Measurements from ENCODE around the gene RAPGEF2. TPM values are rescaled to one million over a fixed set of nuclear protein-coding genes. Genes with fewer than 3 reads are reported as not detected.
A peak's percentile ranks its signal among the peaks of the same experiment; 100 is the strongest.
"Not testable (repeated sequence)": the region's sequence is repeated elsewhere in the genome, so short reads cannot be mapped to it uniquely, and the experiment has no call there.

Gene RAPGEF2
- total and polyA plus RNA-seq, 7 experiments from 2014 or later, result 0.72 to 35.2 (median 20.7) TPM

GRCh38 chr4:159240687-159241086 is 137.8 kb downstream of the RAPGEF2 start:
- Mint-ChIP-seq H3K4me1 (peaks cover 0 to 9% (median 4%) of the 10 kb centered on the region in 7 donors), H3K27me3 (no peaks in the 10 kb centered on the region), H3K36me3 (peaks cover 0 to 13% (median 3%) of the 10 kb centered on the region in 5 donors), H3K27ac (no peak overlapping the region), H3K4me3 (no peak overlapping the region), H3K9me3 (no peaks in the 10 kb centered on the region)
- ATAC-seq (no peak), DNase-seq (no peak)
- Histone ChIP-seq H3K4me1 (ENCODE audit: control insufficient read depth in 2 of 2, insufficient read depth in 2 of 2, low read length in 2 of 2) (no peaks in the 10 kb centered on the region), H3K27ac (ENCODE audit: low read depth, low read length) (no peak overlapping the region), H3K36me3 (ENCODE audit: control insufficient read depth in 2 of 3, insufficient read depth in 3 of 3, low read length in 3 of 3) (no peaks in the 10 kb centered on the region), H3K9me3 (ENCODE audit: control insufficient read depth in 2 of 3, low read length in 3 of 3) (no peaks in the 10 kb centered on the region), H3K4me3 (ENCODE audit: low read length) (no peak overlapping the region), H3K27me3 (ENCODE audit: control insufficient read depth in 2 of 2, insufficient read depth in 2 of 2, low read length in 2 of 2) (no peaks in the 10 kb centered on the region)
- CTCF ChIA-PET, result no interaction called here
- POLR2A ChIA-PET, result no interaction called here
- intact Hi-C loops (cut with micrococcal nuclease), result no loop called here

GRCh38 chr4:159242427-159242826 is 139.5 kb downstream of the RAPGEF2 start:
- no peaks in the 10 kb centered on the region for H3K36me3 ChIP-seq (ENCODE audit: control insufficient read depth in 2 of 3, insufficient read depth in 3 of 3, low read length in 3 of 3)
- H3K9me3 Mint-ChIP-seq, result peaks cover 0 to 1% (median 0%) of the 10 kb centered on the region in 11 donors
- ATAC-seq, result no peak
- no peaks in the 10 kb centered on the region for H3K4me1 ChIP-seq (ENCODE audit: control insufficient read depth in 2 of 2, insufficient read depth in 2 of 2, low read length in 2 of 2)
- intact Hi-C loops (cut with micrococcal nuclease), result no loop called here
- no peak overlapping the region for H3K4me3 Mint-ChIP-seq
- H3K27me3 Mint-ChIP-seq, result no peaks in the 10 kb centered on the region
- H3K27me3 ChIP-seq (ENCODE audit: control insufficient read depth in 2 of 2, insufficient read depth in 2 of 2, low read length in 2 of 2), result no peaks in the 10 kb centered on the region
- H3K4me1 Mint-ChIP-seq, result peaks cover 2 to 8% (median 4%) of the 10 kb centered on the region in 7 donors
- no peak overlapping the region for H3K27ac Mint-ChIP-seq
- H3K9me3 ChIP-seq (ENCODE audit: control insufficient read depth in 2 of 3, low read length in 3 of 3), result no peaks in the 10 kb centered on the region
- DNase-seq, result no peak
- ChIA-PET POLR2A (no interaction called here), CTCF (no interaction called here)
- no peak overlapping the region for H3K4me3 ChIP-seq (ENCODE audit: low read length)
- no peak overlapping the region for H3K27ac ChIP-seq (ENCODE audit: low read depth, low read length)
- peaks cover 2 to 15% (median 5%) of the 10 kb centered on the region in 5 donors for H3K36me3 Mint-ChIP-seq

GRCh38 chr4:159248384-159249178 is 145.7 kb downstream of the RAPGEF2 start:
- no peaks in the 10 kb centered on the region for H3K36me3 ChIP-seq (ENCODE audit: control insufficient read depth in 2 of 3, insufficient read depth in 3 of 3, low read length in 3 of 3)
- H3K27me3 ChIP-seq (ENCODE audit: control insufficient read depth in 2 of 2, insufficient read depth in 2 of 2, low read length in 2 of 2), result no peaks in the 10 kb centered on the region
- no peak overlapping the region for H3K27ac ChIP-seq (ENCODE audit: low read depth, low read length)
- H3K4me1 ChIP-seq (ENCODE audit: control insufficient read depth in 2 of 2, insufficient read depth in 2 of 2, low read length in 2 of 2), result no peaks in the 10 kb centered on the region
- H3K27ac Mint-ChIP-seq, result no peak overlapping the region
- H3K27me3 Mint-ChIP-seq, result no peaks in the 10 kb centered on the region
- DNase-seq (no peak), ATAC-seq (no peak)
- H3K36me3 Mint-ChIP-seq, result peaks cover 3 to 18% (median 15%) of the 10 kb centered on the region in 5 donors
- peak overlapping the region in 7 of 10 donors; percentile 3 to 76 (median 56) for H3K4me3 Mint-ChIP-seq
- POLR2A ChIA-PET, result no interaction called here
- intact Hi-C loops (cut with micrococcal nuclease), result no loop called here
- no peak overlapping the region for H3K4me3 ChIP-seq (ENCODE audit: low read length)
- peaks cover 7 to 21% (median 12%) of the 10 kb centered on the region in 7 donors for H3K4me1 Mint-ChIP-seq
- peaks cover 0 to 6% (median 0%) of the 10 kb centered on the region in 11 donors for H3K9me3 Mint-ChIP-seq
- CTCF ChIA-PET, result no interaction called here
- no peaks in the 10 kb centered on the region for H3K9me3 ChIP-seq (ENCODE audit: control insufficient read depth in 2 of 3, low read length in 3 of 3)

GRCh38 chr4:159250751-159251325 is 148.0 kb downstream of the RAPGEF2 start:
- ATAC-seq (no peak), DNase-seq (no peak)
- H3K27ac ChIP-seq (ENCODE audit: low read depth, low read length), result no peak overlapping the region
- H3K4me1 Mint-ChIP-seq, result peaks cover 7 to 21% (median 12%) of the 10 kb centered on the region in 7 donors
- intact Hi-C loops (cut with micrococcal nuclease), result no loop called here
- H3K4me3 Mint-ChIP-seq, result no peak overlapping the region
- no peaks in the 10 kb centered on the region for H3K36me3 ChIP-seq (ENCODE audit: control insufficient read depth in 2 of 3, insufficient read depth in 3 of 3, low read length in 3 of 3)
- CTCF ChIA-PET, result interaction anchor here (0.6 kb wide), 1 partner anchor 214 kb away, joined by 3 read pairs; no protein-coding TSS in a partner anchor
- peaks cover 3 to 18% (median 15%) of the 10 kb centered on the region in 5 donors for H3K36me3 Mint-ChIP-seq
- H3K9me3 Mint-ChIP-seq, result peaks cover 0 to 6% (median 0%) of the 10 kb centered on the region in 11 donors
- H3K4me1 ChIP-seq (ENCODE audit: control insufficient read depth in 2 of 2, insufficient read depth in 2 of 2, low read length in 2 of 2), result no peaks in the 10 kb centered on the region
- H3K27me3 Mint-ChIP-seq, result no peaks in the 10 kb centered on the region
- no peaks in the 10 kb centered on the region for H3K27me3 ChIP-seq (ENCODE audit: control insufficient read depth in 2 of 2, insufficient read depth in 2 of 2, low read length in 2 of 2)
- H3K9me3 ChIP-seq (ENCODE audit: control insufficient read depth in 2 of 3, low read length in 3 of 3), result no peaks in the 10 kb centered on the region
- POLR2A ChIA-PET, result no interaction called here
- H3K4me3 ChIP-seq (ENCODE audit: low read length), result no peak overlapping the region
- no peak overlapping the region for H3K27ac Mint-ChIP-seq

- Mint-ChIP-seq H3K4me1 (peaks cover 10 to 21% (median 13%) of the 10 kb centered on the region in 7 donors), H3K36me3 (peaks cover 3 to 23% (median 16%) of the 10 kb centered on the region in 5 donors)
- H3K36me3 ChIP-seq (ENCODE audit: control insufficient read depth in 2 of 3, insufficient read depth in 3 of 3, low read length in 3 of 3); H3K4me3 Mint-ChIP-seq; H3K27me3 ChIP-seq (ENCODE audit: control insufficient read depth in 2 of 2, insufficient read depth in 2 of 2, low read length in 2 of 2); H3K9me3 ChIP-seq (ENCODE audit: control insufficient read depth in 2 of 3, low read length in 3 of 3); H3K4me3 ChIP-seq (ENCODE audit: low read length); H3K27ac ChIP-seq (ENCODE audit: low read depth, low read length); intact Hi-C loops (cut with micrococcal nuclease); ATAC-seq; H3K27ac Mint-ChIP-seq; CTCF ChIA-PET; H3K27me3 Mint-ChIP-seq; H3K4me1 ChIP-seq (ENCODE audit: control insufficient read depth in 2 of 2, insufficient read depth in 2 of 2, low read length in 2 of 2); POLR2A ChIA-PET; DNase-seq; H3K9me3 Mint-ChIP-seq: not testable (repeated sequence)
These were observed 148.7 kb downstream of the RAPGEF2 start for GRCh38 chr4:159251580-159251979.

GRCh38 chr4:159252491-159252890 is 149.6 kb downstream of the RAPGEF2 start:
- H3K27ac Mint-ChIP-seq, result no peak overlapping the region
- Histone ChIP-seq H3K4me1 (ENCODE audit: control insufficient read depth in 2 of 2, insufficient read depth in 2 of 2, low read length in 2 of 2) (no peaks in the 10 kb centered on the region), H3K4me3 (ENCODE audit: low read length) (no peak overlapping the region), H3K36me3 (ENCODE audit: control insufficient read depth in 2 of 3, insufficient read depth in 3 of 3, low read length in 3 of 3) (no peaks in the 10 kb centered on the region), H3K27ac (ENCODE audit: low read depth, low read length) (no peak overlapping the region), H3K9me3 (ENCODE audit: control insufficient read depth in 2 of 3, low read length in 3 of 3) (no peaks in the 10 kb centered on the region), H3K27me3 (ENCODE audit: control insufficient read depth in 2 of 2, insufficient read depth in 2 of 2, low read length in 2 of 2) (no peaks in the 10 kb centered on the region)
- H3K4me1 Mint-ChIP-seq, result peaks cover 8 to 18% (median 11%) of the 10 kb centered on the region in 7 donors
- DNase-seq (no peak), ATAC-seq (no peak)
- intact Hi-C loops (cut with micrococcal nuclease), result no loop called here
- H3K36me3 Mint-ChIP-seq, result peaks cover under 1 to 26% (median 20%) of the 10 kb centered on the region in 5 donors
- ChIA-PET POLR2A (no interaction called here), CTCF (no interaction called here)
- no peaks in the 10 kb centered on the region for H3K27me3 Mint-ChIP-seq
- H3K4me3 Mint-ChIP-seq, result no peak overlapping the region
- peaks cover 0 to 9% (median 0%) of the 10 kb centered on the region in 11 donors for H3K9me3 Mint-ChIP-seq
